ENCODE data around the gene P2RY8.
A peak's percentile ranks its signal among the peaks of the same experiment; 100 is the strongest.
"Not testable (repeated sequence)": the region's sequence is repeated elsewhere in the genome, so short reads cannot be mapped to it uniquely, and the experiment has no call there.

The P2RY8 gene

DNA sequence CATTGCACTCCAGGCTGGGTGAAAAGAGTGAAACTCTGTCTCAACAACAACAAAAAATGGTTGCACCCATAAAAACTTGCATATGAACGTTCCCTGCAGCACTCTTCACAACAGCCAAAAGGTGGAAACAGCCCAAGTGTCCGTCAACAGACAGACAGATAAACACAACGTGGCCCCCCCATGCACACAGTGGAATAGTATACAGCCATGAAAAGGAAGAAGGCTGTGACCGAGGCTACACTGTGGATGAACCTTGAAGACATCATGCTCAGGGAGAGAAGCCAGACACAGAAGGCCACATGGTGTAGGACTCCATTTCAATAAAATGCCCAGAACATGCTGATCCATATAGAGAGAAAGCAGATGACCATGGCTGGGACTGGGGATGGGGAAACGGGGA, 50.8 kb downstream of the P2RY8 start:
- no peak for DNase-seq (ENCODE audit: low spot score)

GRCh38 chrX:1485033-1485432, 52.0 kb downstream of the P2RY8 start:
- no peak for DNase-seq (ENCODE audit: low spot score)

- DNase-seq (ENCODE audit: low spot score) = no peak
Measured at GRCh38 chrX:1484638-1485019, 52.4 kb downstream of the P2RY8 start.

DNA sequence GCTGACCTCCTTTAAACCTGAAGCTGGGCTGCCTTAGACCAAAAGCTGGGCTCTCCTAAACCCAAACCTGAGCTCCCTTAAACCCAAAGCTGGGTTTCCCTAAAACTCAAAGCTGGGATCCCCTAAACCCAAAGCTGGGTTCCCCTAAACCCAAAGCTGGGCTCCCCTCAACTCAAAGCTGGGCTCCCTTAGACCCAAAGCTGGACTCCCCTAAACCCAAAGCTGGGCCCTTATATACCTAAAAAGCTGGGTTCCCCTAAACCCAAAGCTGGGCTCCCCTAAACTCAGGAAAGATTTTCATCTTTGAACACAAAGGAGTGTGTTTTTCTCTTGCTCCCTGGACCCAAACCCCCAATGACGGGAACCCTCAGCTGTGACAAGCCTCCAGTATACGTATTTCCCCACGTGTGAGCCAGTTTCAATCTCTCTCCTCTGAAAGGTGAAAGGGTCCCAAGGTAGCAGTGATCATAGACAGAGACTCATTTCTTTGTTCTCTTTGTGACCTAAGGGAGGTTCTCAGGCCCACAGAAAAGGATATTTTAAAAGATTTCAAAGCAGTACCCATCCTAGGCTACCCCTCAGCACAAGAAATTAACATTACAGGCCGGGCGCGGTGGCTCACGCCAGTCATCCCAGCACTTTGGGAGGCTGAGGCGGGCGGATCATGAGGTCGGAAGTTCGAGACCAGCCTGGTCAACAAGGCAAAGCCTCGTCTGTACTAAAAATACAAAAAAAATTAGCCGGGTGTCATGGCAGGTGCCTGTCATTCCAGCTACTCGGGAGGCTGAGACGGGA, 52.9 kb downstream of the P2RY8 start:
- no peak for DNase-seq (ENCODE audit: low spot score)

- not testable (repeated sequence) for DNase-seq (ENCODE audit: low spot score)
Measured at GRCh38 chrX:1482530-1482928, 54.5 kb downstream of the P2RY8 start.

DNA sequence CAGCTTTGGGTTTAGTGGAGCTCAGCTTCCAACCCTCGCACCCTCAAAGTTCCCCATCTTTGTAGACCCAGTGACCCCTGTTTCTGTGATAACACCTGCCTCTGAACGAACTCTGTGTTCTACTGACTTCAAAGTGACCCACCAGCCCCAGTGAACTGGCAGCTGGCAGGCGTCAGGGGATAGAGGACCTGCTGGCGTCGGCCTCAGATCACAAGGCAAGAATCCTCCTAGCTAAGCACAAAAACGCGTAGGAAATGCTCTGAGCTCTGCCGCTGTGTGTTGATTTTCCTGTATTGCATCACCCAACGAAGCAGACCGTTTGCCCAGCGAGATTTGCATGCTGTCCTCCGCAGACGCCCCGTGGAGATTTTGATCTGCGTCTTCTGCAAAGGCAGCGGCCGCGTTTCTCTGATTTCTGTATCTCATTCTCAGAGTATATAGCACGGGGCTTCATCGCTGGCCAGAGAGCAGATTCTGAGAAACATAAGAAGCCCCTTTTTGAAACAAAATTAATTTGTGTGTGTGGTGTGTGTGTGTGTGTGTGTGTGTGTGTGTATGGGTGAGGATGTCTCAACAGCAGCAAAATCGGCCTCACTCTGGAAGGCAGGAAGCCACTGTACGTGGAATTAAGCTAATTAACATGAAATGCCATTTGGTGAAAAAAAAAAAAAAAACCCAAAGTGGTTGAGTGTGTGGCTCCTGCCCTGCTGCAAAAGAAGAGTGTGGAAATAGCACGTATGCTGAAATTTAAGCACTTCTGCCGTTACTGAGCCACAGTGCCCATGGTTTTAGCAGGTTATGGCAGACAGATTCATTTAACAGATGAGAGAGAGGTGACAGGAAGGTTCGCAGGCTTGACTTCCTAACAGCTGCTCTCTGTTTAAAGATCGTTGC, 55.1 kb downstream of the P2RY8 start:
- DNase-seq (ENCODE audit: low spot score) = no peak

DNA sequence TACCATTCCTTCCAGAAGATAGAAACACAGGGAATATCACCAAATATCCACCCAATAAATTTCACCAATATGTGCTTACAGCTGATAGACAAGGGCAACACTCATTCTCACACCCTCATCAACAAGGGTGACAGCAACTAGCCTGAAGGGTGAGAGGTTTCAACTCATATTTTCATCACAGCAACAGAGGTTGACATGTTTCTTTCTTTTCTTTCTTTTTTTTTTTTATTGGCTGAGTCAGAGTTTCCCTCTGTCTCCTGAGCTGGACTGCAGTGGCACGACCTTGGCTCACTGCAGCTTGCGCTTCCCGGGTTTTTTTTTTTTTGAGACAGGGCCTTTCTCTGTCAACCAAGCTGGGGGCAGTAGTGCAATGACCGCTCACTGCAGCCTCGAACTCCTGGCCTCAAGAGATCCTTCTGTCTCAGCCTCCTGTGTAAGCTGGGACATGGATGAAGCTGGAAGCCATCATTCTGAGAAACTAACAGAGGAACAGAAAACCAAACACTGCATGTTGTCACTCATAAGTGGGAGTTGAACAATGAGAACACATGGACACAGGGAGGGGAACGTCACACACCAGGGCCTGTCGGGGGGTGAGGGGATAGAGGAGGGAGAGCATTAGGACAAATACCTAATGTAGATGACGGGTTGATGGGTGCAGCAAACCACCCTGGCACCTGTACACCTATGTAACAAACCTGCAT, 56.8 kb downstream of the P2RY8 start:
- DNase-seq (ENCODE audit: low spot score) = no peak

GRCh38 chrX:1477801-1478458, 59.1 kb downstream of the P2RY8 start:
- DNase-seq (ENCODE audit: low spot score) = no peak

DNA sequence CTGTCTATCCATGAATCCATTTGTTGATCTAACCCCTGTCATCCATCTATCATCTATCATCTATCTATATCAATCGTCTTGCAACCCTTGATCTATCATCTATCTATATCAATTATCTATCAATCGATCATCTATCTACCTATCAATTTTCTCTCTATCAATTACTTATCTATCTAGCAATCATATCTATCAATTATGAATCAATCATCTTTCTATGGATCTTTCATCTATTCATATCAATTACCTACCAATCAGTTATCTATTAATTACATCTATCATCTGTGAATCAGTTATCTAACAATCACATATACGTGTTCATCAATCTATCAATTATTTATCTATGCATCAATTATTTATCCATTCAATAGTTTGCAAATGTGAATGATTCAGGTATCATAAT, 59.8 kb downstream of the P2RY8 start:
- no peak for DNase-seq (ENCODE audit: low spot score)

DNA sequence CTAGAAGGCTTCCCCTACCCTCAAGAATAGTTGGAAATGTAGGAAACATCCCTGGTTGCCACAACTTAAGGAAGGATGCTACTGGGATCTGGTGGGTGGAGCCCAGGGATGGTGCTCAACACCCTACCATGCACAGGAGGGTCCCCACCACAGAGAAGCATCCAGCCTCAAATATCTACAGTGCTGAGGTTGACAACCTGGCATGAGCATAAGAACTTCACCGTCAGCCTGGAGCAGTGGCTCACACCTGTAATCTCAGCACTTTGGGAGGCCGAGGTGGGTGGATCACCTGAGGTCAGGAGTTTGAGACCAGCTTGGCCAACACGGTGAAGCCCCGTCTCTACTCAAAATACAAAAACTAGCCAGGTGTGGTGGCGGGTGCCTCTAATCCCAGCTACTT, 60.3 kb downstream of the P2RY8 start:
- DNase-seq (ENCODE audit: low spot score) = no peak

DNA sequence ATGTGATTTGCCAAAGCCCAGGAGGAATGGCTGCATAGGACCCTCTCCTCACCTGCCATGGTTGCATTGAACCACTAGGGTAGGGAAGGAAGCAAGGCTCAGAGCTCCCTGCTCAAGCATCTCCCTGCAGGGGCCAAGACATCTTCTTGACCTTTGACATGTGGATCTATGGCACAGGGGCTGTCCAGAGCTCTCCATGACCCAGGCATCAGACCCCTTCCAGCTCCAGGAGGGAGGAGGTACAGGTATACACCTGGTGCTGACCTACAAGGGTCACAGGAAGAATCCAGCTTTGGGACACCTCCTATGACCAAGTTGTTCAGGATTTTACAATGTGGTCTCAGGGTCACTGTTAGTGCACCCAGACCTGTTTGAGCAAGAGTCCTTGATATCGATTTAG, 61.1 kb downstream of the P2RY8 start:
- DNase-seq (ENCODE audit: low spot score) = no peak

DNA sequence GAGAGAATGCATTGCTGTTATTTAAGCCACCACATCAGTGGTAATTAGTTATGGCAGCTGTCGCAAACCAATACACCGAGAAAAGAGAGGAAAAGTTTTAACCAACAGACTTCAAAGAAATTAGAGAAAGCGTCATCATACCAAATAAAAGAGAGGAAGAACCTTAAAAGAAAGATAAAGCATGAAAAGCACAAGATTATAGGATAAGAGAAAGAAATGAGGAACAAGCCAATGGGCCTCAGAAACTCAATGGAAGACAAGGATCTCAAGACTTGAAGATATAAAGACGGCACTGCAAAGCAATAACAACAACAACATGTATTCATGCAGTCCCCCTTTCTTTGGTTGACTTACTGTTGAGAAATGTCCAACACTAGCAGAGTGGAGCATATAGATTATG, 61.5 kb downstream of the P2RY8 start:
- DNase-seq (ENCODE audit: low spot score) = no peak

DNA sequence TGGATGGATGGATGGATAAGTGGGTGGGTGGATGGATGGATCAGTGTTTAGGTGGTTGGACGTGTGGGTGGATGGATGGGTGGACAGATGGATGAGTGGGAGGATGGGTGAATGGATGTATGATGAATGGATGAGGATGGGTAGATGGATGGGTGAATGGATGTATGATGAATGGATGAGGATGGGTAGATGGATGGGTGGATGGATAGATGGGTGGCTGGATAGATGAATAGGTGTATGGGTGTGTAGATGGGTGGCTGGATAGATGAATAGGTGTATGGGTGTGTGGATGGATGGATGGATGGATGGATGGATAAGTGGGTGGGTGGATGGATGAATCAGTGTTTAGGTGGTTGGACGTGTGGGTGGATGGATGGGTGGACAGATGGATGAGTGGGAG, 62.4 kb downstream of the P2RY8 start:
- not testable (repeated sequence) for DNase-seq (ENCODE audit: low spot score)

DNA sequence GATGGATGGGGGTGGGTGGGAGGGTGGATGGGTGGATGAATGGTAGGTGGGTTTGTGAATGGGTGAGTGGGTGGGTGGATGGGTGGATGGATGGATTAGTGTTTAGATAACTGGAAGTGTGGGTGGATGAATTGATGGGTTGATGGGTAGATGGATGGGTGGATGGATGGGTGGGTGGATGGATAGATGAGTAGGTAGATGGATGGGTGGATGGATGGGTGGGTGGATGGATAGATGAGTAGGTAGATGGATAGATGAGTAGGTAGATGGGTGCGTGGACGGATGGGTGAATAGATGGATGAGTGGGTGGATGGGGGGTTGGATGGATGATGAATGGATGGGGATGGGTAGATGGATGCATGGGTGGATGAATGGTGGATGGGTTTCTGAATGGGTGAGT, 64.0 kb downstream of the P2RY8 start:
- DNase-seq (ENCODE audit: low spot score) = no peak

GRCh38 chrX:1468250-1468772, 68.7 kb downstream of the P2RY8 start:
- DNase-seq (ENCODE audit: low spot score) = peak; percentile 46

DNA sequence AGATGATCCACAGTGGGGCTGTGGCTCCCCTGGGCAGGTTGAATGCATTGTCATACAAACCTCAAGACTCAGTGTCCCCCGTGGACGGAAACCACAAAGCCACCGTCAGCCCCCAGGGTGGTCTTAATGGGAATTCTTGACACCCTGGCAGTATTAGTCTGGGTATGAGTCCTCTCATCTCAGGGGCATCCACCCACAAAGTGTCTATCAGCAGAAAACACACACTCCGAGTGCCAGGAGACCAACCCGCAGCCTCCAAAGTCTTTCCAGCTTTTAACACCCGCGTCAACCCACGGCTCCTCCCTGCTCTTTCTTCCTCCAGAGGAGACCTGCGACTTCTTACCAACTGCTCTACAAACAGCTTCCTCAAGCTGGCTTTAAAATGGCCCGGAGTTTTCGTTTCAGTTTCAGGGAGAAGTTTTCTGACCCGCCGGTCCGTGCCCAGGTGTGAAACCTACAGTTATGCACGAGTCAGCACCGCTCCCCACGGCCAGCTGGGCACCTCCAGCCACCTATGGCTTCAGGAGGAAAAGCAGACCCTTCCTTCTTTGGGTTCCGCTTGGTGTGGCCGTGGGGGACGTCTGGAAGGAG, 69.9 kb downstream of the P2RY8 start:
- no peak for DNase-seq (ENCODE audit: low spot score)

DNA sequence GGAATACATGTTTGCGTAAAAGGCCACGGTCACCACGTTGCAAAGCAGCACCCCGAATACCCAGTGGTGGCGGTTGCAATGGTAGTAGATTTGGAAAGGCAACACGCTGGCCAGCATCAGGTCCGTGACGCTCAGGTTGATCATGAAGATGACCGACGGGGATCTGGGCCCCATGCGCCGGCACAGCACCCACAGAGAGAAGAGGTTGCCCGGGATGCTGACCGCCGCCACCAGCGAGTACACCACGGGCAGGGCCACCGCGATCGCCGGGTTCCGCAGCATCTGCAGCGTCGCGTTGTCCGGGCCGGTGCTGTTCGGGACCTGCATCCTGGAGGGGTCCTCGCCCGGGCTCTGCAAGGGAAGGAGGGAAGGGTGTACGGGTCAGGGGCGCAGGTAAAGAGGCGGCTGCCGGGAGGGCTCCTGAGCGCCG, 70.7 kb downstream of the P2RY8 start:
- DNase-seq (ENCODE audit: low spot score) = no peak

DNA sequence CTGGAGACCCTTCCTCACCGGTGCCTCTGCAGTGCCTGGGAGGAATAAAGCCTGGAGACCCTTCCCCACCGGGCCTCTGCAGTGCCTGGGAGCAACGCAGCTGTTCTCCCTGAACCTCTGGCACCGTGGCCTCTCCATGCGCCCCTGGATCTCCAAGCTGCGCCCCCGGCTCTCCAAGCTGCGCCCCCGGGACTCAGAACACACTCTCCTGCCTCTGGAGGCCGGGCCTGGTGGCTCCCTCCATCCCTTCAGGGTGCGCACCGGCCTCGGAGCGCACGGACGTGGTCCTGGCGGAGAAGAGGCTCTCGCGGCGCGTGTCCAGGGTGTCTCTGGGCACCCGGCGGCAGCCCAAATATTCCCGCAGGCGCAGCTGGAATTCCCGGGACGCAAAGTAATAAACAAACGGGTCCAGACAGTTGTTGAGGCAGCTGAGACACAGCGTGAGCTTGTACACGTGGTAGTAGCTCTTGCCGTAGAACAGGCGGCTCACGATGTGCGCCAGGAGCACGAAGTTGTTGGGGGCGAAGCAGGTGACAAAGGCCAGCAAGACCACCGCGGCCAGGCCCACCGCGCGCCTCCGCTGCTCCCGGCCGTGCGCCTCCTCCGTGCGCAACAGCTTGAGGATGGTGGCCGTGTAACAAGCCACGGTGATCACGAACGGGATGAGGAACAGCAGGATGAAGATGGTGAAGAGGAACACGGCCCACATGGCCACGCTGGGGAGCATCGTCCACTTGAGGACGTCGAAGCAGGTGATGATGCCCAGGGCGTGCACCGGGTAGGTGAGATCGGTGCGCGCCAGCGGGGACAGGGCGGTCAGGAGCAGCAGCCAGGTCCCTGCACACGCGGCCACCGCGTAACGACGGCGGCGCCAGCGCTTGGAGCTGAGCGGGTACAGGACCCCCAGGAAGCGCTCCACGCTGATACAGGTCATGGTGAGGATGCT, 71.4 kb downstream of the P2RY8 start:
- no peak for DNase-seq (ENCODE audit: low spot score)

DNA sequence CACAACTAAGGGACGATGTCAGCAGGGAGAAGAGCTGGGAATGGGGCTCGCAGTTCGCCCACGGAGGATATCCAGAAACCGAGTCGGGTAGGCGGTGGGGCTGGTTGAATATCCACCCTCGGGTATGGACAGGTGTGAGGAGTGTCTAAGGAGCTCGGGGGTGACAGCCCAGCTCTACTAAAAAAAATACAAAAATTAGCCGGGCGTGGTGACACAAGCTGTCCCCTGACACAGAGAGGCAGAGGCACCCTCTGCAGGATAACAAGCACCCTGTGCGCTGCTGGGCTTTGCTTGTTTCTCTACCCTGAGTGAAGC, 72.1 kb downstream of the P2RY8 start:
- no peak for DNase-seq (ENCODE audit: low spot score)

All from D341Med (cell line).